ENCODE measurements around the gene CSKMT.
"Not testable (repeated sequence)": the region's sequence is repeated elsewhere in the genome, so short reads cannot be mapped to it uniquely, and the experiment has no call there.

Gene CSKMT

GRCh38 chr11:62665075-62665598 lies at the start of gene CSKMT, which contains the start of gene C11orf98:
Gene CSKMT, plus strand, starts transcription at chr11:62665312. Its CDS starts 568 bp downstream, at chr11:62665880.
Gene C11orf98, minus strand, starts transcription at chr11:62665210. Its CDS starts 41 bp downstream, at chr11:62665169.
- DNase-seq (ENCODE audit: low read depth, low spot score), result peak; percentile 88

GRCh38 chr11:62615521-62615920 lies 49.6 kb upstream of the CSKMT start:
- DNase-seq (ENCODE audit: low read depth, low spot score), result no peak

GRCh38 chr11:62616957-62617356 lies 48.2 kb upstream of the CSKMT start:
- DNase-seq (ENCODE audit: low read depth, low spot score), result not testable (repeated sequence)

GRCh38 chr11:62621027-62621566 lies 44.0 kb upstream of the CSKMT start:
- DNase-seq (ENCODE audit: low read depth, low spot score), result no peak

- DNase-seq (ENCODE audit: low read depth, low spot score), result peak; percentile 95
Measured at GRCh38 chr11:62621567-62622470, 43.3 kb upstream of the CSKMT start, which contains the start of gene B3GAT3. Gene B3GAT3, minus strand, starts transcription at chr11:62621986. Its CDS starts 39 bp downstream, at chr11:62621947.

- no peak for DNase-seq (ENCODE audit: low read depth, low spot score)
Measured at GRCh38 chr11:62622476-62623089, 42.5 kb upstream of the CSKMT start.

- DNase-seq (ENCODE audit: low read depth, low spot score), result no peak
Measured at GRCh38 chr11:62627713-62628112, 37.4 kb upstream of the CSKMT start.

- DNase-seq (ENCODE audit: low read depth, low spot score), result no peak
Measured at GRCh38 chr11:62632492-62632891, 32.6 kb upstream of the CSKMT start.

GRCh38 chr11:62644220-62644619 lies 20.9 kb upstream of the CSKMT start:
- DNase-seq (ENCODE audit: low read depth, low spot score), result no peak

- DNase-seq (ENCODE audit: low read depth, low spot score), result no peak
Measured at GRCh38 chr11:62645671-62645945, 19.5 kb upstream of the CSKMT start.

GRCh38 chr11:62645946-62646824 lies 18.9 kb upstream of the CSKMT start, which contains the start of gene GANAB:
Gene GANAB, minus strand, starts transcription at chr11:62646613. Its CDS starts 14 bp downstream, at chr11:62646599.
- peak; percentile 93 for DNase-seq (ENCODE audit: low read depth, low spot score)

GRCh38 chr11:62646825-62647608 lies 18.1 kb upstream of the CSKMT start:
- no peak for DNase-seq (ENCODE audit: low read depth, low spot score)

GRCh38 chr11:62647609-62648005 lies 17.5 kb upstream of the CSKMT start:
- DNase-seq (ENCODE audit: low read depth, low spot score), result no peak

- DNase-seq (ENCODE audit: low read depth, low spot score), result no peak
Measured at GRCh38 chr11:62648185-62648966, 16.7 kb upstream of the CSKMT start.

GRCh38 chr11:62648967-62649364 lies 16.1 kb upstream of the CSKMT start:
- no peak for DNase-seq (ENCODE audit: low read depth, low spot score)

- no peak for DNase-seq (ENCODE audit: low read depth, low spot score)
Measured at GRCh38 chr11:62649486-62649885, 15.6 kb upstream of the CSKMT start.

GRCh38 chr11:62650283-62650682 lies 14.8 kb upstream of the CSKMT start:
- DNase-seq (ENCODE audit: low read depth, low spot score), result not testable (repeated sequence)

GRCh38 chr11:62652161-62653006 lies 12.7 kb upstream of the CSKMT start:
- no peak for DNase-seq (ENCODE audit: low read depth, low spot score)

- no peak for DNase-seq (ENCODE audit: low read depth, low spot score)
Measured at GRCh38 chr11:62654297-62654696, 10.8 kb upstream of the CSKMT start.

All from smooth muscle cell of the brain vasculature (primary cell).